Peyer's patch (tissue), 4 donors: ENCODE results near the gene NLRP1.

Source experiments
- CTCF ChIP-seq, 6 experiments: fragments of 450-650 bp in 4 of 6; fragments of 200-600 bp in 2 of 6; sonication (generic) in 1 of 6; IDR thresholded peaks; one replicate each; pipeline ENCODE4 v1.5.1; 2017 to 2019; ENCODE audit warnings: antibody characterized with exemption in 6 of 6, mild to moderate bottlenecking in 3 of 6, moderate library complexity in 1 of 6
- POLR2A ChIP-seq, 2 donors: fragments of 450-650 bp; IDR thresholded peaks; one replicate each; pipeline ENCODE4 v1.5.1; 2017; ENCODE audit warnings: antibody characterized with exemption in 2 of 2, mild to moderate bottlenecking in 2 of 2, moderate library complexity in 2 of 2

- TF ChIP-seq CTCF (IDR thresholded peaks at IDR 0.05) (no peak), POLR2A (IDR thresholded peaks at IDR 0.05) (no peak)
Measured at GRCh38 chr17:5501685-5502084, 82.6 kb downstream of the NLRP1 start.
